Mesenteric fat pad (tissue), 1 donor: Measurements from ENCODE around the gene DCLK1. TPM values are rescaled to one million over a fixed set of nuclear protein-coding genes. Genes with fewer than 3 reads are reported as not detected.

Source experiments
- DNase-seq: peaks from one replicate; pipeline ENCODE4 v3.0.0-alpha.2; 2020; ENCODE audit warnings: low spot score
- total RNA-seq: library from RNA; stranded (reverse); fragmentation: NEBNext Ultra II Directional; extraction: Animal tissue kit (Norgen Biotek cat#: 25700); gene quantifications from one replicate; pipeline ENCODE4 v1.2.1, GENCODE V29; 2021
- donor health status: DM: yes; HTN: yes; CAD: no.

The DCLK1 gene
- total RNA-seq, 1 donor from 2014 or later, result 24.3 TPM

- DNase-seq, result no peak
Measured at GRCh38 chr13:35954207-35954560, 177.0 kb downstream of the DCLK1 start.

DNA sequence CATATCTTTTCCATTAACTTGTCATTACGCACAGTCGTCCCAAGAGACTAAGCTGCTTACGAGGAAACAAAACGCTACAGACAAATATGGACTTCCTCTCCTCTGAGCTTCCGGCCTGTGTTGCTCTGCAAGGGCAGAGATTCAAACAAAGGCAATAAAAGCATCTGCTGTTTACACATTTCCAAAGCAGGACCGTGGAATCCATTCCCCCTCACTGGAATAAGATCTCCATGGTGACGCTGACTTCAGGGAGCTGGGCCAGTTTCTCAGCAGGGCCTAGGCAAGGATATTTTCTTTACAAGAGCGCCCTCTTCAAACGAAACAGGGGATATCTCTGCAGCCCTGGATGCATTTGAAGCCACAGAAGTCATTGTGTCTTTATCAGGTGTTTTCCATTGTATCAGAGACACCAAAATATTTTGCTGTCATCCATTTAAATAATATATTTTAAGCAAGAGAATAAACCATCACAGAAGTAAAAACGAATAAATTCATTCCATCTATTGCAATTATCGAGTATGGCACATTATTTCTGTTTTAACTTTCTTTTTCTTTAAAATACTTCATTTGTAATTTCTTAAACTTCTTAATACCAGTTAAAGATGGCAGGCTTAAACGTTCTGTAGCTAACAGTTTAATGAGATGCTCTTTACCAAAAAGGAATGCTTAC is 177.5 kb downstream of the DCLK1 start:
- no peak for DNase-seq

GRCh38 chr13:35947315-35947714 is 183.9 kb downstream of the DCLK1 start:
- DNase-seq, result no peak

DNA sequence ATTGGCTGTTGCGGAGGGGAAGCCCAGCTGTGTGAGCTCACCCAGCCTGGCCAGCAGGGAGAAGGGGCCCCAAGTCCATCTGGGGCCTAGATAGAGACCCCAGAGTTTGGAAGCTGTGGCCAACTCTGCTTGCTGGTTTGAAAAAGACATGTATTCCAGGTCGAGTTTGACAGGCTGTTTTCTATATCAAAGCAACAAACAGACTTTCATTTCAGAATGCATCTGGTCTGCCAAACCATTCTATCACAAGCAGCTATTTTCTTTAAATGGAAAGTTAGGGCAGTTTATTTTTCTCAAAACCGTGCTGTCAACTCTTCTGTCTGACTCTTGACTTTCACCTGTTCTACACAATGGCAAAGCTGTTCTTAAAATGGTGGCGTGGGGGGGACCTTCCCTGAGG is 185.8 kb downstream of the DCLK1 start:
- no peak for DNase-seq

DNA sequence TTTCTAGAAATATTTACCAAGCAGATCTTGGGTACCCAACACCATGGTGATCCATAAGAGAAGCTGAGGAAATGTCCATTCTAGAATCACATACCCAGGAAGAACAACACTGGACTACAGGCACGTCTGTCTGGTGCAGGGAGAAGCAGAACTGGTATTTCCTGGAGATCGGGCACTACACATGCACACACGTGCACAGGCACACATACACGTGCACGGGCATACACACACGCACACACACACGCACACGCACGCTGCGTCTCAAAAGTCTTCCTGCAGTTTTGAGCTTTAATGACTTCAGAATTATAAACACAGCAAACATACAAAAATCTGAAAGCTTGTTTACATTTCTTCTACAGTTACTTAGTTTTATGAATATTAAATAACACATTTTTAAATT is 189.8 kb downstream of the DCLK1 start:
- no peak for DNase-seq

- no peak for DNase-seq
Measured at GRCh38 chr13:35940734-35941133, 190.4 kb downstream of the DCLK1 start.

DNA sequence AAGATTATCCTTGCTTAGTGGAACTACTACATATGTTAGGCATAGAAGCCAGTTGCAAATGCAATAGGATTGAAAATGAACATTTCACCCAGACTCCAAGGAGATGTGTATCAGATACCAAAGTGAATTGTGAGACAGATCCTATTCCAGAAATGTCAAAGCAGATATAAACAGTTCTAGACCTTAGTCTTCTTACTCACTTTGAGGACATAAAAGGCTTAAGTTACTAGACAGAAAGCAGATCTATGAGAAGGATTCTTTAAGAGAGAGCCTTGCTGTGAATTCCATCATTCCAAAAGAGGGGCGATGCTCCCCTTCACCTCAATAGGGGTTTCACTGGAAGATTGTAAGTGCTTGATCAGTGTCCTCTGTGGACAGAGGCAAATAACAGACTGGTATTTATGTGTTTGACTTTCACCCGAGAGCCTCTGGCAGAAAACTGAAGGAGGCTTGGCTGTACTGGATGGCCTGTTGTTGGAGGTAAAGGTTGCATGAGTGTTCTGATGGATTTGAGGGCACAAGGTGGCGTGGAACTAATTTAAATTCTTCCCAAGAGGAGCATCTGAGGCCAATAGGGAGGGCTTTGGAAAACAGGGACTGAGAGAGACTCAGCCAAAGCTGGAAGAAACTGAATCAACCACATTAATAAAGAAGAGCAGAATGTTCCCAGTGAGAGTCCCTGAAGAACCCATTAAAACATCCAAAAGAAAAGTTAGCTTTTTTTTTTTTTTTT is 194.8 kb downstream of the DCLK1 start:
- no peak for DNase-seq

DNA sequence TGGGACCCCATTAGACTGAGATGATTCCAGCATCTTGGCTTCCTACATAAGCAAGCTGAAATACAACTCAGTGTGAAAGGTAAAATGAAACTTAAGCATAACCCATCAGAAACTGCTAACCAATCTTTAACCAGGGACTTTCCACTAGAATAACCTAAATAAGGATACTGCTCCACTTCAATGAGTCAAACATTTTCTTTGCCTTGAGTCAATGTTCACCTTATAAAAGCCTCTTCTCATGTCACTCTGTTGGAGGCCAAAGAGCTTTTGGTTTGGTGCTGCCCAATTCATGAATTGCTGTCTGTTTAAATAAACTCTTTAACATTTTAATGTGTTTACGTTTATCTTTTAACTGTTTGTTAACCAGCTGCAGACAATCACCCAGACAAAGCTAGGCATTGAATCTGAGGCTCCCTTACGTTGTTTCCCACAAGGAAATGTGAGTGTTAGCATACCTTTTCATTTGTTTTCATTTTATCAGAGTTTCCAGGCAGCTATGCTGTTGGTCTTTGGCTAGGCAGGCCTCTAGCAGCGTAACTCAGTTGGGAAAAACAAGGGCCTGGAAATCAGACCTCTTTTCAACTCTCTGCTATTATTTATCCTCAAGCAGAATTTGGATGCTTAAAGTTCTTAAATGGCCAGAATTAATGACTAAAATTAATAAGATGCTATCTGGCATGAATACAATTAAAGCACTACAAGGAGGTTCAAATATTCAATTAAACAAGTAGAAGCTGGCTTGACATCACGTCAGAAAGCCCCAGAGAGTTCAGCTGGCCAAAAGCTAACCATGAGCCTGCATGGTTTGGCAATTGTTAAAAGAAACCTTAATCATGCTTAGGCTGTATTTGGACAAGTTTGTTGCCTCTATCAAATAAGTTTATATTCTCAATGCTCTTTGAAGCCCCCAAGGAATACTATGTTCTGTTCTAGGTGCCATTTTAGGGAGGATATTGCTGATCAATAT is 200.2 kb downstream of the DCLK1 start:
- DNase-seq, result no peak

DNA sequence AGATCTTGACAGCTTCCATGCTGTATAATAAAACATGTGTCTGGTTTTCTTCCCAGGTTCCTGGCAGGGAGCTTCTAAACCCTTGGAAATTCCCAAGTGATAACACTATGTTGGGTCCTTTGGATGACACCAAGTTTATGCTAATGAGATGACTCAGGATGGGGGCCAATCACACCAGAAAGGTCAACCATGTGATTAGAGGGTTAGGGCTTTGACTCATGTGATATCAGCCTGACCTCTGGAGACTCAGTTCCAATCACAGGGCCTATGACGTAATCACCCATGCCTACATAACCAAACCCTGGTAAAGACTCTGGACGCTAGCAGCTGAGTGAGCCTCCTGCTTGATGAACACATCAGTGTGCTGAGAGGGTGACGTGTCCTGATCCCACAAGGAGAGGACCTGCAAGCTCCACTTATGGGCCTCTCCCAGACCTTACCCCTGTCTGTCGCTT is 203.6 kb downstream of the DCLK1 start:
- no peak for DNase-seq

GRCh38 chr13:35926859-35927530 is 204.2 kb downstream of the DCLK1 start:
- no peak for DNase-seq

- DNase-seq, result no peak
Measured at GRCh38 chr13:35925669-35926068, 205.5 kb downstream of the DCLK1 start.

DNA sequence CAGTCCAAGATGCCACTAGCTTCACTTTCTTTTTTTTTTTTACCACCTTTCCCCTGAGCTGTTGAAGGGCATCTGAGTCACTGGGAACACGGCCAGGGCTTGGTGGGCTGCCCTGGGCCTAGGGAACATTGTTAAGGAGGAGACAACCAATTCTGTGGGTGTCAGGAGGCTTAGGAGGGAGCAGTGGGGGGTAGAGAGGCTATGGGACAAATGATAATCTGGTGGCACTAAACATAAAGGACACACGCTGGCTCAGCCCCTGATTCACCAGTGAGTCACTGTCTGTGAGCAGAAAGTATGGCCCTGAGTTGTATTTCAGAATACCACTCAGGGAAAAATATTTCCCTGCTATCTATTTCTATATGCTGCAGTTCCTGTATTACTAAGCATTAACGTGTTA is 207.8 kb downstream of the DCLK1 start:
- DNase-seq, result no peak

- no peak for DNase-seq
Measured at GRCh38 chr13:35920816-35921215, 210.4 kb downstream of the DCLK1 start.

- DNase-seq, result no peak
Measured at GRCh38 chr13:35917942-35918645, 213.1 kb downstream of the DCLK1 start.

DNA sequence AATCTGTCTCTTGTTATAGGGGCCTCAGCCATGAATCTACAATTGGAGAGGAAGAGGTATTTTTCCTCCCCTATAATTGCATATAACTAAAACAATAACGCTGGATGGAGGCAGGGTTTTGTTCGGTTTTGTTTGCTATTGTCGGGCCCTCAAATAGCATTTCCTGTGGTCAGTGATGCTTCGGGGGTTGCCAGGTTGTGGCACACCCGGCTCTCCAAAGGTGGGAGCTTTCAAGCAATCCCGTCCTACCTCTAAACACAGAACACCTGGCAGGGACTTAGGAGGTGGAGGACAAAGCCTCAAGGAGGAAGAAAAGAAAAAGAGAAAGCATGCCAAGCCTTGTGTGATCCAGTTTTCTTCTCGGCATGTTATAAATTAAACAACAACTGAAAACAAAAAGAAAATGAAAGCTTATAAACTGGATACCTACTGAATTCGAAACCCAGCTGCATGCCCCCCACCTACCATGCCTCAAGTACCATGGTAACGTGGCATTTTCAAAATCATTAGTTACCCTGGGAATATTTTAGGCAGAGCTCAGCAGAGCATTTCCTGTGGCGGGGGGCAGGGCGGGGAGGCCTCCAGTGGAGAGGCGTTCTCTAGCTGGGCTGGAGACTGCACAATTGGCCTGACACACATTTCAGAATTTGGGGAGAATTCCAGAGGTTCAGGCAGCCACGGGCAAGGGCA is 213.8 kb downstream of the DCLK1 start:
- DNase-seq, result no peak

GRCh38 chr13:35916146-35916545 is 215.0 kb downstream of the DCLK1 start:
- DNase-seq, result no peak

GRCh38 chr13:35914662-35915061 is 216.5 kb downstream of the DCLK1 start:
- no peak for DNase-seq

DNA sequence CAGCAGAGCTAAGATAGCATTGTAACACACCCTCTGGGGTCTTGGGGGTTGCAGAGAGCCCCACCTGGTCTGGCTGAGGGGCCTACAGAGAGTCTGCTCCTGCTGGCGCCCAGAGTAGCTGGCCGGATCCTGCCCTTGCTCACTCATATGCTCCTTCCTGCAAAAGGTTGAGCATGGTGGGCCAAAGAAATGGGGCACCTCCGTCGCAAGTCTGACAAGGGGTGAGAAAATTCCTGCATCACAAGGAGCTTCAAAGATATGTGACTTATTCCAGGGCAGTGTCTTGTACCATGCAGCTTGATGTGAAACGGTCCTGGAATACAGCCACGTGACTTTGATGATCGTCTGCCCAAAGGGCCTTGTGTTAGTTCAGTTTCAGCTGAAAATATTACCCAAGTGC is 218.3 kb downstream of the DCLK1 start:
- DNase-seq, result no peak

- DNase-seq, result no peak
Measured at GRCh38 chr13:35909837-35910540, 221.2 kb downstream of the DCLK1 start.
